Measurements from ENCODE around the gene TPP1. TPM values are rescaled to one million over a fixed set of nuclear protein-coding genes. Genes with fewer than 3 reads are reported as not detected.
A peak's percentile ranks its signal among the peaks of the same experiment; 100 is the strongest.

Gene TPP1
- polyA plus RNA-seq, 2 of the 4 experiments (the other 2 are of a cell fraction), result 41.6 to 53.2 TPM

GRCh38 chr11:6610591-6610990 lies 8.6 kb downstream of the TPP1 start:
- CTCF ChIA-PET, result interaction anchor here (0.9 to 4.3 kb wide), 4 partner anchors 9 to 73 kb away, joined by 3 to 27 read pairs (median 10); partner anchors contain the start of gene MRPL17
- 98% methylated on average over 5 of the region's 6 CpGs for WGBS (ENCODE audit: missing lambda C conversion rate)

More at GRCh38 chr11:6610591-6610990, 8.6 kb downstream of the TPP1 start:
- FAIRE-seq (no peak), ATAC-seq (no peak), DNase-seq (ENCODE audit: low read depth in 1 of 2, low spot score in 1 of 2) (no peak)
- H3K27ac ChIP-seq, result peak overlapping the region in 1 of 2 experiments; percentile 98; a peak in 1 of 6 replicates
- POLR2A ChIA-PET, result interaction anchor here (1.8 kb wide), 1 partner anchor 73 kb away, joined by 15 read pairs; the partner anchor contains the start of gene MRPL17
- TF ChIP-seq REST (IDR thresholded peaks at IDR 0.05), result no peak
- TF ChIP-seq CHD2 (IDR thresholded peaks at IDR 0.05; ENCODE audit: low read length, partially characterized antibody), result no peak
- no peak for TF ChIP-seq HOXA7 (CRISPR knock-in tag; IDR thresholded peaks at IDR 0.05)
- TF ChIP-seq POLR2AphosphoS2 (conservative IDR thresholded peaks at IDR 0.05; ENCODE audit: low read length), result no peak
- TF ChIP-seq E2F6 (IDR thresholded peaks at IDR 0.05; ENCODE audit: borderline replicate concordance, low read depth), result no peak
- TF ChIP-seq CBX2 (IDR thresholded peaks at IDR 0.05; ENCODE audit: borderline replicate concordance, low read depth), result no peak
- no peak for TF ChIP-seq HES2 (IDR thresholded peaks at IDR 0.05)
- no peak for TF ChIP-seq EP300 (IDR thresholded peaks at IDR 0.05)
- TF ChIP-seq ZFP36 (IDR thresholded peaks at IDR 0.05; ENCODE audit: borderline replicate concordance, partially characterized antibody), result no peak
- no peak for TF ChIP-seq HMGXB4 (CRISPR knock-in tag; IDR thresholded peaks at IDR 0.05; ENCODE audit: borderline replicate concordance)
- no peak for TF ChIP-seq RFX5 (IDR thresholded peaks at IDR 0.05)
- no peak for TF ChIP-seq NPAS2 (CRISPR knock-in tag; IDR thresholded peaks at IDR 0.05; ENCODE audit: borderline replicate concordance)
- no peak for TF ChIP-seq PBX3 (IDR thresholded peaks at IDR 0.05)
- no peak for TF ChIP-seq KDM5A (IDR thresholded peaks at IDR 0.05)
- TF ChIP-seq ZNF302 (CRISPR knock-in tag; IDR thresholded peaks at IDR 0.05), result no peak
- TF ChIP-seq FOSB (CRISPR knock-in tag; IDR thresholded peaks at IDR 0.05), result no peak
- TF ChIP-seq FOXS1 (CRISPR knock-in tag; IDR thresholded peaks at IDR 0.05), result no peak
- peaks cover 35% of the 10 kb centered on the region for H3K4me1 ChIP-seq
- peak overlapping the region; percentile 78; the same call in 2 of the 3 replicates for H3K4me3 ChIP-seq
- H3K9me3 ChIP-seq, result no peaks in the 10 kb centered on the region
- H3K4me2 ChIP-seq, result peak overlapping the region; percentile 93
